ENCODE data around the gene RIN1. TPM values are rescaled to one million over a fixed set of nuclear protein-coding genes. Genes with fewer than 3 reads are reported as not detected.
A peak's percentile ranks its signal among the peaks of the same experiment; 100 is the strongest.
"Not testable (repeated sequence)": the region's sequence is repeated elsewhere in the genome, so short reads cannot be mapped to it uniquely, and the experiment has no call there.

Gene RIN1
- total RNA-seq, 1 experiment from 2014 or later = 11.7 TPM

- Mint-ChIP-seq H3K9me3 (ENCODE audit: unreplicated experiment) (no peaks in the 10 kb centered on the region), H3K27ac (ENCODE audit: unreplicated experiment) (peak overlapping the region; percentile 32), H3K4me1 (ENCODE audit: low read depth, unreplicated experiment) (peaks cover 12% of the 10 kb centered on the region), H3K36me3 (ENCODE audit: insufficient read depth, unreplicated experiment) (peaks cover 96% of the 10 kb centered on the region), H3K4me3 (ENCODE audit: unreplicated experiment) (no peak overlapping the region), H3K27me3 (ENCODE audit: insufficient read depth, unreplicated experiment) (no peaks in the 10 kb centered on the region)
- H3K4me1 ChIP-seq = peaks cover 9% of the 10 kb centered on the region
- no TSS peak for BruUV-seq (replicated peaks)
- POLR2A ChIA-PET = interaction anchor here (0.6 kb wide), 2 partner anchors 11 to 23 kb away, joined by 4 to 5 read pairs; no protein-coding TSS in a partner anchor
- DNase-seq = peak in 1 of 2 experiments; percentile 33
- CTCF ChIA-PET = no interaction called here
- TF ChIP-seq CTCF (IDR thresholded peaks at IDR 0.05; ENCODE audit: insufficient read depth in 1 of 2, low read depth in 1 of 2, low read length in 1 of 2, severe bottlenecking in 1 of 2, unreplicated experiment in 1 of 2) = no peak
- intact Hi-C loops (cut with micrococcal nuclease; ENCODE audit: unreplicated experiment) = no loop called here
- H3K27me3 ChIP-seq (replicated peaks; ENCODE audit: control insufficient read depth, insufficient read depth, low read length) = no peaks in the 10 kb centered on the region
- H3K9me3 ChIP-seq = no peaks in the 10 kb centered on the region
- peaks cover 9% of the 10 kb centered on the region for H3K36me3 ChIP-seq (ENCODE audit: control insufficient read depth, insufficient read depth, low read length)
- no peak overlapping the region for H3K4me3 ChIP-seq (ENCODE audit: low read depth, low read length)
Observed at GRCh38 chr11:66360406-66361073, 24.3 kb upstream of the RIN1 start.

- peaks cover 9% of the 10 kb centered on the region for H3K36me3 ChIP-seq (ENCODE audit: control insufficient read depth, insufficient read depth, low read length)
- no peaks in the 10 kb centered on the region for H3K9me3 ChIP-seq
- CTCF ChIA-PET = no interaction called here
- no peaks in the 10 kb centered on the region for H3K27me3 Mint-ChIP-seq (ENCODE audit: insufficient read depth, unreplicated experiment)
- TF ChIP-seq CTCF (IDR thresholded peaks at IDR 0.05; ENCODE audit: insufficient read depth in 1 of 2, low read depth in 1 of 2, low read length in 1 of 2, severe bottlenecking in 1 of 2, unreplicated experiment in 1 of 2) = no peak
- no peak overlapping the region for H3K4me3 ChIP-seq (ENCODE audit: low read depth, low read length)
- H3K4me1 Mint-ChIP-seq (ENCODE audit: low read depth, unreplicated experiment) = peaks cover 12% of the 10 kb centered on the region
- H3K9me3 Mint-ChIP-seq (ENCODE audit: unreplicated experiment) = no peaks in the 10 kb centered on the region
- peaks cover 92% of the 10 kb centered on the region for H3K36me3 Mint-ChIP-seq (ENCODE audit: insufficient read depth, unreplicated experiment)
- no peaks in the 10 kb centered on the region for H3K27me3 ChIP-seq (replicated peaks; ENCODE audit: control insufficient read depth, insufficient read depth, low read length)
- intact Hi-C loops (cut with micrococcal nuclease; ENCODE audit: unreplicated experiment) = no loop called here
- peak in 1 of 2 experiments; percentile 50 for DNase-seq
- BruUV-seq (replicated peaks) = no TSS peak
- H3K4me3 Mint-ChIP-seq (ENCODE audit: unreplicated experiment) = no peak overlapping the region
- peaks cover 9% of the 10 kb centered on the region for H3K4me1 ChIP-seq
- H3K27ac Mint-ChIP-seq (ENCODE audit: unreplicated experiment) = no peak overlapping the region
- POLR2A ChIA-PET = no interaction called here
Observed at GRCh38 chr11:66359662-66360087, 23.4 kb upstream of the RIN1 start.

- not testable (repeated sequence) for H3K9me3 Mint-ChIP-seq (ENCODE audit: unreplicated experiment); H3K36me3 ChIP-seq (ENCODE audit: control insufficient read depth, insufficient read depth, low read length); H3K9me3 ChIP-seq; H3K27me3 Mint-ChIP-seq (ENCODE audit: insufficient read depth, unreplicated experiment); H3K27me3 ChIP-seq (replicated peaks; ENCODE audit: control insufficient read depth, insufficient read depth, low read length); DNase-seq
- ChIA-PET POLR2A (interaction anchor here (0.6 to 1.1 kb wide), 2 partner anchors 12 to 376 kb away, joined by 3 read pairs; no protein-coding TSS in a partner anchor), CTCF (interaction anchor here (1.1 kb wide), 1 partner anchor 38 kb away, joined by 4 read pairs; no protein-coding TSS in a partner anchor)
- Mint-ChIP-seq H3K4me3 (ENCODE audit: unreplicated experiment) (peak overlapping the region; percentile 77), H3K27ac (ENCODE audit: unreplicated experiment) (peak overlapping the region; percentile 94), H3K36me3 (ENCODE audit: insufficient read depth, unreplicated experiment) (peaks cover 68% of the 10 kb centered on the region), H3K4me1 (ENCODE audit: low read depth, unreplicated experiment) (peaks cover 46% of the 10 kb centered on the region)
- intact Hi-C loops (cut with micrococcal nuclease; ENCODE audit: unreplicated experiment) = loop anchor here (2.0 to 5.0 kb wide), 2 partner anchors 20 to 298 kb away; partner anchors contain the start of genes SF3B2 and SLC29A2
- H3K4me1 ChIP-seq = peaks cover 57% of the 10 kb centered on the region
- TSS peak; percentile 80 for BruUV-seq (replicated peaks)
- H3K4me3 ChIP-seq (ENCODE audit: low read depth, low read length) = peak overlapping the region; percentile 19
Observed at GRCh38 chr11:66350560-66351235, 14.5 kb upstream of the RIN1 start.

Data from Caco-2 (cell line).